Naive thymus-derived CD4-positive, alpha-beta T cell (primary cell): ENCODE results near the gene ARMC3. TPM values are rescaled to one million over a fixed set of nuclear protein-coding genes. Genes with fewer than 3 reads are reported as not detected.
"Not testable (repeated sequence)": the region's sequence is repeated elsewhere in the genome, so short reads cannot be mapped to it uniquely, and the experiment has no call there.

Experiments used
- ATAC-seq: fragments of 150-1000 bp; cut with Tn5 transposase; 2 replicates; pipeline ENCODE4 v1.10.0; 2021; ENCODE audit warnings: mild to moderate bottlenecking, moderate library complexity
- CTCF ChIA-PET: fragments of 350-600 bp; sonication (Branson Sonifier 250); formaldehyde crosslinking; loops from one replicate; lab custom pipeline; 2021; ENCODE audit warnings: antibody characterized with exemption; lab: Charles Lee
- POLR2A ChIA-PET: fragments of 350-600 bp; sonication (Branson Sonifier 250); formaldehyde crosslinking; loops from one replicate; lab custom pipeline; 2021; ENCODE audit warnings: antibody characterized with exemption, inconsistent platforms; lab: Charles Lee
- DNase-seq, 9 donors: peaks; one replicate each; pipeline versions ENCODE4 v3.0.0 to v3.0.0-alpha.2; 2020 to 2022; ENCODE audit warnings: mixed read lengths in 1 of 9
- H3K27ac ChIP-seq: one replicate; pipeline ENCODE4 v1.7.0; 2013; ENCODE audit warnings: mild to moderate bottlenecking, low read depth, low read length, moderate library complexity
- H3K27me3 ChIP-seq, 2 donors: one replicate each; pipeline ENCODE4 v1.7.0; 2013; ENCODE audit warnings: low read length in 2 of 2, mild to moderate bottlenecking in 2 of 2, moderate library complexity in 2 of 2; ENCODE audit not compliant: control insufficient read depth in 2 of 2, insufficient read depth in 2 of 2
- H3K36me3 ChIP-seq, 3 experiments: 1 replicate in 2 of 3; 2 replicates in 1 of 3; pipeline ENCODE4 v1.7.0; 2013; ENCODE audit warnings: low read length in 3 of 3, mild to moderate bottlenecking in 3 of 3, moderate library complexity in 1 of 3; ENCODE audit not compliant: insufficient read depth in 3 of 3, control insufficient read depth in 2 of 3
- H3K4me1 ChIP-seq, 2 donors: one replicate each; pipeline ENCODE4 v1.7.0; 2013; ENCODE audit warnings: low read length in 2 of 2, mild to moderate bottlenecking in 2 of 2, moderate library complexity in 1 of 2; ENCODE audit not compliant: control insufficient read depth in 2 of 2, insufficient read depth in 2 of 2
- H3K4me3 ChIP-seq: 2 replicates; pipeline ENCODE4 v1.7.0; 2013; ENCODE audit warnings: mild to moderate bottlenecking, low read length
- H3K9me3 ChIP-seq, 3 experiments: 1 replicate in 2 of 3; 2 replicates in 1 of 3; pipeline ENCODE4 v1.7.0; 2013; ENCODE audit warnings: low read length in 3 of 3; ENCODE audit not compliant: control insufficient read depth in 2 of 3
- H3K27ac Mint-ChIP-seq, 9 donors: one replicate each; pipeline ENCODE4 v1.8.0; 2020 to 2022; ENCODE audit warnings: mixed read lengths in 9 of 9, mild to moderate bottlenecking in 8 of 9, moderate library complexity in 5 of 9, inconsistent platforms in 2 of 9
- H3K27me3 Mint-ChIP-seq, 5 donors: one replicate each; pipeline ENCODE4 v1.8.0; 2021 to 2022; ENCODE audit warnings: mixed read lengths in 5 of 5, mild to moderate bottlenecking in 1 of 5
- H3K36me3 Mint-ChIP-seq, 5 donors: one replicate each; pipeline ENCODE4 v1.8.0; 2020 to 2022; ENCODE audit warnings: mixed read lengths in 5 of 5, mild to moderate bottlenecking in 3 of 5, inconsistent platforms in 1 of 5
- H3K4me1 Mint-ChIP-seq, 7 donors: one replicate each; pipeline ENCODE4 v1.8.0; 2020 to 2022; ENCODE audit warnings: mixed read lengths in 7 of 7, mild to moderate bottlenecking in 3 of 7, inconsistent platforms in 1 of 7
- H3K4me3 Mint-ChIP-seq, 10 donors: one replicate each; pipeline ENCODE4 v1.8.0; 2020 to 2022; ENCODE audit warnings: mild to moderate bottlenecking in 10 of 10, mixed read lengths in 10 of 10, moderate library complexity in 6 of 10, inconsistent platforms in 2 of 10
- H3K9me3 Mint-ChIP-seq, 11 donors: one replicate each; pipeline ENCODE4 v1.8.0; 2020 to 2022; ENCODE audit warnings: mixed read lengths in 11 of 11, mild to moderate bottlenecking in 4 of 11, inconsistent platforms in 1 of 11, moderate library complexity in 1 of 11
- intact Hi-C, 2 donors: fragments of 100-400 bp; cut with micrococcal nuclease; formaldehyde crosslinking; loops; one replicate each; pipeline ENCODE4 v1.15.1; 2023
- polyA plus RNA-seq, 2 donors: library from polyadenylated mRNA; unstranded; fragments of 300-500 nt; fragmentation: Illumina TruSeq; gene quantifications; one replicate each; pipeline ENCODE4 v1.2.3, GENCODE V29; 2021
- total RNA-seq, 6 experiments: library from RNA in 5 of 6; stranded (reverse) in 5 of 6; gene quantifications; 1 replicate in 5 of 6; 2 replicates in 1 of 6; pipeline ENCODE4 v1.2.3 and lab custom pipeline; 2021 to 2026

ARMC3 gene
- total and polyA plus RNA-seq, 7 experiments from 2014 or later = not detected

GRCh38 chr10:22915314-22915713 lies 12.5 kb upstream of the ARMC3 start:
- Mint-ChIP-seq H3K4me1 (peaks cover 0 to 12% (median 0%) of the 10 kb centered on the region in 7 donors), H3K36me3 (peaks cover 0 to 4% (median 0%) of the 10 kb centered on the region in 5 donors), H3K9me3 (peaks cover 2 to 13% (median 4%) of the 10 kb centered on the region in 11 donors), H3K27ac (no peak overlapping the region), H3K4me3 (no peak overlapping the region), H3K27me3 (peaks cover 0 to 5% (median 0%) of the 10 kb centered on the region in 5 donors)
- Histone ChIP-seq H3K36me3 (no peaks in the 10 kb centered on the region), H3K27ac (no peak overlapping the region), H3K4me3 (no peak overlapping the region), H3K9me3 (no peaks in the 10 kb centered on the region), H3K27me3 (no peaks in the 10 kb centered on the region), H3K4me1 (peaks cover 0 to 6% of the 10 kb centered on the region in 2 donors)
- DNase-seq (no peak), ATAC-seq (no peak)
- CTCF ChIA-PET = no interaction called here
- intact Hi-C loops = no loop called here
- POLR2A ChIA-PET = no interaction called here

GRCh38 chr10:22925088-22925487 lies 2.8 kb upstream of the ARMC3 start:
- ATAC-seq = no peak
- H3K9me3 Mint-ChIP-seq = peaks cover 0 to 11% (median 2%) of the 10 kb centered on the region in 11 donors
- ChIA-PET CTCF (no interaction called here), POLR2A (no interaction called here)
- intact Hi-C loops = no loop called here
- H3K36me3 Mint-ChIP-seq = peaks cover 0 to 5% (median 0%) of the 10 kb centered on the region in 5 donors
- Histone ChIP-seq H3K4me1 (no peaks in the 10 kb centered on the region), H3K36me3 (no peaks in the 10 kb centered on the region), H3K27ac (no peak overlapping the region), H3K9me3 (no peaks in the 10 kb centered on the region), H3K27me3 (no peaks in the 10 kb centered on the region), H3K4me3 (no peak overlapping the region)
- H3K4me3 Mint-ChIP-seq = no peak overlapping the region
- H3K27me3 Mint-ChIP-seq = peaks cover 0 to 12% (median 6%) of the 10 kb centered on the region in 5 donors
- no peak for DNase-seq
- no peak overlapping the region for H3K27ac Mint-ChIP-seq
- peaks cover 0 to 2% (median 0%) of the 10 kb centered on the region in 7 donors for H3K4me1 Mint-ChIP-seq

GRCh38 chr10:22927166-22927565 lies 687 bp upstream of the ARMC3 start:
- peaks cover 0 to 1% (median 0%) of the 10 kb centered on the region in 5 donors for H3K36me3 Mint-ChIP-seq
- peaks cover 0 to 3% (median 0%) of the 10 kb centered on the region in 11 donors for H3K9me3 Mint-ChIP-seq
- CTCF ChIA-PET = no interaction called here
- POLR2A ChIA-PET = no interaction called here
- no peak overlapping the region for H3K27ac ChIP-seq
- intact Hi-C loops = no loop called here
- H3K27ac Mint-ChIP-seq = no peak overlapping the region
- peaks cover 0 to 12% (median 3%) of the 10 kb centered on the region in 5 donors for H3K27me3 Mint-ChIP-seq
- DNase-seq = no peak
- no peaks in the 10 kb centered on the region for H3K27me3 ChIP-seq
- peaks cover 0 to 2% (median 0%) of the 10 kb centered on the region in 7 donors for H3K4me1 Mint-ChIP-seq
- no peak overlapping the region for H3K4me3 Mint-ChIP-seq
- H3K9me3 ChIP-seq = no peaks in the 10 kb centered on the region
- H3K4me1 ChIP-seq = no peaks in the 10 kb centered on the region
- peak overlapping the region; percentile 62 for H3K4me3 ChIP-seq
- no peaks in the 10 kb centered on the region for H3K36me3 ChIP-seq
- ATAC-seq = peak; percentile 9

GRCh38 chr10:22929053-22929452 lies 1.2 kb downstream of the ARMC3 start:
- POLR2A ChIA-PET, H3K9me3 Mint-ChIP-seq, H3K27me3 Mint-ChIP-seq, H3K36me3 Mint-ChIP-seq, ATAC-seq, intact Hi-C loops, H3K27me3 ChIP-seq, H3K9me3 ChIP-seq, H3K27ac ChIP-seq, H3K27ac Mint-ChIP-seq, H3K36me3 ChIP-seq, H3K4me3 ChIP-seq, CTCF ChIA-PET, H3K4me1 Mint-ChIP-seq, DNase-seq, H3K4me1 ChIP-seq: not testable (repeated sequence)
- H3K4me3 Mint-ChIP-seq = peak overlapping the region in 4 of 10 donors; percentile 4 to 36 (median 26)

- Mint-ChIP-seq H3K27ac (no peak overlapping the region), H3K4me3 (no peak overlapping the region), H3K36me3 (no peaks in the 10 kb centered on the region), H3K27me3 (peaks cover 0 to 6% (median 0%) of the 10 kb centered on the region in 5 donors), H3K4me1 (peaks cover 0 to 2% (median 0%) of the 10 kb centered on the region in 7 donors), H3K9me3 (no peaks in the 10 kb centered on the region)
- DNase-seq = no peak
- Histone ChIP-seq H3K9me3 (no peaks in the 10 kb centered on the region), H3K4me1 (no peaks in the 10 kb centered on the region), H3K4me3 (no peak overlapping the region), H3K36me3 (no peaks in the 10 kb centered on the region), H3K27me3 (no peaks in the 10 kb centered on the region), H3K27ac (no peak overlapping the region)
- intact Hi-C loops = no loop called here
- ChIA-PET POLR2A (interaction anchor here (0.7 kb wide), 1 partner anchor 191 kb away, joined by 3 read pairs; no protein-coding TSS in a partner anchor), CTCF (no interaction called here)
- ATAC-seq = no peak
Observed at GRCh38 chr10:22931948-22932347, 4.1 kb downstream of the ARMC3 start.

GRCh38 chr10:22932626-22933370 lies 4.9 kb downstream of the ARMC3 start:
- DNase-seq (no peak), ATAC-seq (no peak)
- H3K4me3 Mint-ChIP-seq = no peak overlapping the region
- no peak overlapping the region for H3K27ac Mint-ChIP-seq
- peaks cover 0 to 2% (median 0%) of the 10 kb centered on the region in 7 donors for H3K4me1 Mint-ChIP-seq
- H3K4me1 ChIP-seq = no peaks in the 10 kb centered on the region
- no peak overlapping the region for H3K4me3 ChIP-seq
- no peaks in the 10 kb centered on the region for H3K36me3 ChIP-seq
- H3K9me3 ChIP-seq = no peaks in the 10 kb centered on the region
- no peaks in the 10 kb centered on the region for H3K36me3 Mint-ChIP-seq
- H3K27ac ChIP-seq = no peak overlapping the region
- intact Hi-C loops = no loop called here
- ChIA-PET CTCF (no interaction called here), POLR2A (no interaction called here)
- H3K27me3 ChIP-seq = no peaks in the 10 kb centered on the region
- peaks cover 0 to 6% (median 0%) of the 10 kb centered on the region in 5 donors for H3K27me3 Mint-ChIP-seq
- H3K9me3 Mint-ChIP-seq = no peaks in the 10 kb centered on the region

- no peak for ATAC-seq
- CTCF ChIA-PET = no interaction called here
- no peak for DNase-seq
- no peaks in the 10 kb centered on the region for H3K4me1 Mint-ChIP-seq
- H3K4me3 ChIP-seq = no peak overlapping the region
- H3K27ac ChIP-seq = no peak overlapping the region
- peaks cover 0 to 3% (median 0%) of the 10 kb centered on the region in 11 donors for H3K9me3 Mint-ChIP-seq
- POLR2A ChIA-PET = no interaction called here
- H3K36me3 ChIP-seq = no peaks in the 10 kb centered on the region
- no peaks in the 10 kb centered on the region for H3K9me3 ChIP-seq
- no peaks in the 10 kb centered on the region for H3K27me3 ChIP-seq
- peaks cover 0 to 8% (median 0%) of the 10 kb centered on the region in 5 donors for H3K27me3 Mint-ChIP-seq
- no peaks in the 10 kb centered on the region for H3K36me3 Mint-ChIP-seq
- H3K27ac Mint-ChIP-seq = no peak overlapping the region
- no peaks in the 10 kb centered on the region for H3K4me1 ChIP-seq
- H3K4me3 Mint-ChIP-seq = no peak overlapping the region
- intact Hi-C loops = no loop called here
Observed at GRCh38 chr10:22934726-22935125, 6.9 kb downstream of the ARMC3 start.
